NCI-H774 (cell line): ENCODE measurements around the gene PALD1.

Experiments used
- DNase-seq: peaks from one replicate; lab custom pipeline; 2025; lab: John Stamatoyannopoulos, UW

The PALD1 gene

DNA sequence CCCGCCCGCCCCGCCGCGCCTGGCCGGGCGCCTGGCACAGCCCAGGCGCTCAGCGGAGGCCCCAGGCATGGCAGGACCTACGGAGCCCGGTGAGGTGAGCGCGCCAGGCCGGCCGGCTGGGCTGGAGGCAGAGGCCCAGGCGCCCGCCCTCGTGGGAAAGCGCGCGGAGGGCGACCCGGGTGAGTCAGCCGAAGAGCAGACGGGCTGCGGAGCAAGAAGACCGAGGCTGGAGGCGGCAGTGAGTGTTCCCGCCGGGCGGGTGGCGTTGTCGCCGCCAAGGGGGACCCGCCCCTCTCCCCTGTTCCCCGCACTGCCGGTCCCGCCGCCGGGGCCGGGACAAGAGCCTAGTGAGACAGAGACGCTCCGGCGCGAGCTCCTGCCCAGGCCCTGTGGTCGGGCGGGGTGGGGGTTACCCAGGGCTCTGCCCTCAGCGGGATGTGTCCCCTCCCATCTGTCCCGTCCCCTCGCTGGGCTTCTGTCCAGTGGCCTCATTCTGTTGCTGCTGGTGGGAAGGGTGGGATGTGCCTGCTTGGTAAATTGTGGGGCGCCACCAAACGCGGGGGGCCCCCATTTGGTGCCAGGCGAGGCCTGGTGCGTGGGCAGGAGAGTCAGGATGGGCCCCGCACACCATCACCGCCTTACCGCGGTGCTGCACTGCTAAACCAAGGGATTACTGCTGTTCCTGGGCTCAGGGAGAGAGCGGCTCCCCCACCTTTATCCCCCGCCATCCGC, 20.1 kb upstream of the PALD1 start:
- DNase-seq = no peak

DNA sequence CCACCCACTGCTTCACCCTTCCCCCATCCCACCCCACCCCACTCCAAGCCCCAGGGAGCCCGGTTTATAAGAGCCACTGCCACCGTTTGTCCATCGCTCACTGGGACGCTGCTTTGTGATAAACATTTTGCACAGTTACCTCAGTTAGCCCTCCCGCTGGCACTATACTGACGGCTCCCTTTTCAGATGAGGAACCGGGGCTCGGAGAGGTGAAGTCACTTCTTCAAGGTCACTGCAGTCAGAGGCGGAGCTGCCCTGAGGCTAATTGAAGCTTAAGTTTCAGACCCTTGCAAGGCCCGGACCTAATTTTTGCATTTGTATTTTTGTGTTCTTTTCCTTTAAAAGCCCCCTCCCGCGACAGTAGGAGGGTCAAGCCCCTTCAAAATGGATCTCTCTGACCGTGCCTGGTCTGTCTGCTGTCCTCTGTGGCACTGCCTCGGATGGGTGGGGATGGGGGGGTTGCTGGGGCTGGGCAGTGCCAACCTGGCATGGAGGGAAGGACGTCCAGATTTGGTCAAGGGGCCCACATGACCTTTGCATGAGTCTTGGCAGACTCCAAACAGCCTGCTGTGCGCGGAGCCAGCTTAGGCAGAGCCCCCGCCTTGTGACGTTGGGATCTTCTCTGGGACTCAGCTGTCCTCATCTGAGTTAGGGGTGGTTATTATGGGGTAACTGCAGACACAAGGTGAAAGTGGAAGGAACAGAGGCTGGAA, 19.4 kb upstream of the PALD1 start:
- DNase-seq = no peak

DNA sequence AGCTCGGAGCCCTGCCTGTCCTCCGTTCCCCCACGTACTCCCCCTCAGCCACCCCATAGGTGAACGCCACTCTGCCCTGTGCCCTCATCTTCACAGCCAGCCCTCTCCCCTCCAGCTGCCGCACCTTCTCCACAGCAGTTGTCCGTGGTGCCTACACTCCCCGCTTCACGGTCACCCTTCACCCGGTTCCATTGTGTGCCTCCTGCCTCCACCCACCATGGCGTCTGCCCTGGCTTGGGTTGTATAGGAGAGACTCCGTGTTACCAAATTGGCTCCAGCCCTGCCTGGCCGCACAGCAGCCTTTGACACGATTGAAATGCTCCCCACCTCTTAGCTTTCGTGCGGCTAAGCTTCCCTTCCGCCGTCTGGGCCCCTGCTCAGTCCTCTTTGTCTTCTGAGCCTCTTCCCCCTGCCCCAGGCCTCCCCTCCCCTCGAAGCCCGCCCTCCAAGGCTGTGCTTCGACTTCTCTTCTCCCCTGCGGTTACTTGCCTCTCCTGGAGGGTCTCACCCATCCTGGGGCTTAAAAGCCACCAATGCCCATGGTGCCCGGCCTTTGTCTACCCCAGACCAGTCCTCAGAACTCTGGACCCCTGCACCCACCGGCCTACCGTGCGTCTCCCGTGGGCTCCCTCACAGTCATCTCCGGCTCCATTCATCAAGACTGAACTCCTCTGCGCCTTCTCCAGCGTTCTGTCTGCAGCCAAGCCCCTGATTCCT, 18.6 kb upstream of the PALD1 start:
- no peak for DNase-seq

DNA sequence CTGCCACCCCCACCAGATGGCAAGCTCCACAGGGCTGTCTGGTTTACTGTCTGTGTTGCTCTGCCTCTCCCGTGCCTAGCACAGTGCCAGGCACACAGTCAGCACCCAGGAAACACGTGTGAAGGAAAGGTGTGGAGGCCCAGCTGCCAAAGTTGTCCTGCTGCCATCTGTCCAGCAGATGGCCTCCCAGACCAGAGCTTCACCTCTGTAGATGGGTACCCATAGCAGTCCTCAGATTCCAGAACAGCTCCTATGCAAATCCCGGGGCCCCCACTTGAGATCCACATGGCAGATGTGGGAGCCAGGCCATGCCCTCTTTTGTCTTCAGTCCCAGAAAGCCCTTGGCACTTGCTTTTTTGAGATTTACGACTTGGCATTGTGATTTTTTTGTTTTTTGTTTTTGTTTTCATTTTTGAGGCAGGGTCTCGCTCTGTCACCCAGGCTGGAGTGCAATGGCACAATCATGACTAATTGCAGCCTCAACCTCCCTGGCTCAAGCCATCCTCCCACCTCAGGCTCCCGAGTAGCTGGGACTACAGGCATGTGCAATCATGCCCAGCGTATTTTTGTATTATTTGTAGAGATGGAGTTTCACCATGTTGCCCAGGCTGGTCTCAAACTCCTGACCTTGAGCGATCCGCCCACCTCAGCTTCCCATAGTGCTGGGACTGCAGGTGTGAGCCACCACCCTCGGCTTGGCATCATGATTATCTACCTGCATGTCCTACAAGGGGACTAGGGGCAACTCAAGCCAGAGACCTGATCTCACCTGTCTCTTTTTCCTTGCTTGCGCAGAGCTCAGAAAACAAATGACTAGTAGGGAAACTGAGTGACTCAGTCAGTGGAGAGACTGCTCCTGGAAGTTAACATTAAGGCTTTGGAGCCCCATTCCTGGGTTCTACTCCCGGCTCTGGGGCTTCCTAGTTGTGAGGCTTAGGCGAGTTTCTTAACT, 16.9 kb upstream of the PALD1 start:
- peak; percentile 20 for DNase-seq

DNA sequence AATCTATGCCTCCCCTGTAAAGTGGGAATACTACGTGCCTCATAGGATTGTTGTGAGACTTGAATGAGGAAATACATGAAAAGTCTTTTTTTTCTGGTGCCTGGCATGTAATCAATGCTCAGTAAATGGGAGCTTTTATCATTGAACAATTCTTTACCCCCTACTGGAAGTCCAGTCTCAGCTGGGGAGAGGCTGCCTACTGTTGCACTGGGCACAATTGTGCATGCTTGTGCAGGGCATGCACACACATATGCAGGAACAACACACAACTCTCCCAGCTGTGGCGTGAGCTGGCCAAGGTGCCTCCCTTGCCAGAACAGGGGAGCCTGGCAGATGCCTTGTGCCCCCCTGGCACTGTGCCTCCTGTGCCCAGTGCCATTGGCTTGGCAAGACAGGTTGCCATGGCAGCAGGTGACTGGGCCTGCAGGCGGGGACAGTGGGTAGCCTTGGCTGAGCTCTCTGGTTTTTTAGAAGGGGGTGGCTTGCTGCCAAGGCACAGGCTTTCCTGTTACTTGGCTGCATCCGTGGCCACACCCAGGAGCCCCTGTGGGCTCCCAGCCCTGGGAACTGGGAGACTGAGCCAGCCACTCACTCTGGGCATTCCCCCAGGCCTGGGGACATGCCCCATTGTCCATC, 16.1 kb upstream of the PALD1 start:
- peak; percentile 43 for DNase-seq

DNA sequence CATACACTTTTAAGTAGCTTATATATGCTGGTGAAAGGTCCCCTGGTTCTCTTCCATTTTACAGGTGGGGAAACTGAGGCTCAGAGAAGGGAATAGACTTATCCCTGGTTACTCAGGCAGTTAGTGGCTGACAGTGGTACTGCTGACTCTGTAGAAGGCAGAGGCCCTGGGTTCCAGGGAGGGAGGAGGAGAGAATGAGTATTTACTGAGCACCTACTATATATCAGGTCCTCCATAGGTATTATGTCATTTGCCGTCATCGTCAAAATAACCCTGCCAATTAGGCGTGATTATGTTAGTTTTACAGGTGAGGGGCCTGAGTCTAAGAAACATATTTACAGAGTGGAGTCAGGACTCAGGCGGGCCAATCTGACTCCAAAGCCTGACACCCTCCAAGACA, 13.3 kb upstream of the PALD1 start:
- no peak for DNase-seq

DNA sequence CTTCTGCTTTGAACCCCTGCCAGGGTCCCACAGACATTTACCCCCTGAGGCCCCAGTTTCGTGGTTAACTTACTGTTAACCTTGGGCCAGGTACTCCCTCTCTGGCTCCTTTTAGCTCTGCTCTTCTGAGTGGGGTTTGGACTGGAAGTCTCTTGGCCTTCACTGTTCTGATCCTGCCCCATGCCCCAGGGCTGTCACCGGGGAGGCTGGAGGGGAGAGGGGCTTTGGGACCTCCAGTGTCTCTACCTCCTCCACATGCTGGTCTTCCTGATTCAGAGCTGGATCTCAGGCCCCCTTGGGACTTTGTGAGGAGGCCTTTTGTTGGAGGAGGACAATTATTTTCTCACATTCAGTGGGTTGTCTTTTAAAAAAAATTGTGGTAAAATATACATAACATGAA, 12.7 kb upstream of the PALD1 start:
- DNase-seq = no peak

DNA sequence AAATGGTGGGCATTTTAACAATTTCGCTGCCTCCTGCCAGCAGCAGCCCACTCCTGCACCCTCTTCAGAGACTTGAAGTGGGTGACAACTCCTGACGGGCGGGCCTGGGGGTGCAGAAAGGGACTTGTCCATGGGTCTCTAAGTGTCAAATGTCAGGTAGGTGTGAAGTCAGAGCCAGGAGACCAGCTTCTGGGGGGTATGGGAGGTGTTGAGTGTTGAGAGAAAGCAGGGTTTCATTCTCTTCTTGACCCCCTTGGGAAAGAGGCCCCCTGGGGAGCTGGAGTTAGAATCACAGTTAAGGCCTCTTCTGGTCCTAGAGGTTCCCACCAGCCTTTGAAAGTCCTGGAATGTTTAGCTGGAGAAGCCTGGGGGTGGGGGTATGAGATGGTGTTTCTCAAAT, 11.6 kb upstream of the PALD1 start:
- DNase-seq = no peak

DNA sequence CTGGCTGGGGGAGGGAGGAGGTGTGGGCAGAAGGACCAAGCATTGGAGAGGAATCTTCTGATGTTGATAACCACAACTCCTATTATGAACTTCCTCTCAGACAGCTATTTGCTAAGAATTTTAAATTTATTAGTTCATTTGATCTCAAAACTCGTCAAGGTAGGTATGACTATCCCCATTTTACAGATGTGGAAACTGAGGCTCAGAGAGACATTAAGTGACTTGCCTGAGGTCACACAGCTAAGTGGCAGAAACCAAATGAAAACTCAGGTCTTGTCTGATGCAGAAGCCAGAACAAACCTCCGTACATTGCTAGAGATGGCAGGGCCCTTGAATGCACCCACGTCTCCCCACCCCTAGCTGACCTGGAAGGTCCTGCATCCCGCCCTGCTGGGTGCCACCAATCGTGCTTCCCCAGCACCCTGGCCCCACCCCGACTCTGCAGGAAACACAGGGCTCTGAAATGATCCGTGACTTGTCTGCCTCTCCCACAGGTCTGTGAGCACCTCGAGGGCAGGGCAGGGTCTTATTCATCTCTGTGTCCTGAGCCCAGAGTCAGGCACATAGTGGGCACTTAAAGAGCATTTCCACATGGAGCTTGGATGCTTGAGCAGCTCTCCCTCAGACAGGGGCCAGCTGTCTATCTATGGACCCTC, 5.6 kb upstream of the PALD1 start:
- DNase-seq = no peak

DNA sequence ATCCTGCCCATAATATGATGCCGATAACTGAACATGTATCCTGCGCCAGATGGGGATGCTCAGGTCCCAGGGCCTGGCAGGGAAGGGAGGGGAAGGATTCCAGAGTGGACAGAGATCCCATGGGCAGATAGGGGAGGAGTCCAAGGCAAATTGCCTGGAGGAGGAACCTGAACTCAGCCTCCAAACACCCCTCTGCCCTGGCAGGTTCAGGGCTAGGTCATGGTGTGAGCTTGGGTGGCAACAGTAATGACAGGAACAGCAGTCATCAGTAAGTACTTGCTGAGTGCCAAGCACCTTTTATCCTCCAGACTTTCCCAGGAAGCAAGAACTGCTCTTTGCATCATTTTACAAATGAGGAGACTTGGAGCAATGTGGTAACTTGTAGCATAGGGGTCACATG, 3.8 kb upstream of the PALD1 start:
- no peak for DNase-seq

DNA sequence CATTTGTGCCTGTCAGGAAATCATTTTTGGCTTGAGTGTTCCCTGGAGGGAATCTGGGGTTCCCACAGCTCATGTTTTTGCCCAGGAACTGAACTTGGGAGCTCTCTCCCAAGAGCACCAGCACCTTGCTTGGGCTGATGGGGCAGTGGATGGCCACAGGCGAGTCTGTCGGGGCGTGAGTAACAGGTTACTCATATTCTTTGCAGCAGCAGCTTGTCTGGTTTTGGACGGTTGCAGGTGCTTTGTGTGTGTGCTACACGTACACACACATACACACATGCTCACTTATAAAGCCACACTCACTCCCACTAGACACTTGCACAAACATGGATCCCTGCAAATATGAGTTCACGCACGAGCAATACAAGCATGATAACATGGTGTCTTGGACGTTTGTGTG, 2.9 kb upstream of the PALD1 start:
- DNase-seq = no peak

DNA sequence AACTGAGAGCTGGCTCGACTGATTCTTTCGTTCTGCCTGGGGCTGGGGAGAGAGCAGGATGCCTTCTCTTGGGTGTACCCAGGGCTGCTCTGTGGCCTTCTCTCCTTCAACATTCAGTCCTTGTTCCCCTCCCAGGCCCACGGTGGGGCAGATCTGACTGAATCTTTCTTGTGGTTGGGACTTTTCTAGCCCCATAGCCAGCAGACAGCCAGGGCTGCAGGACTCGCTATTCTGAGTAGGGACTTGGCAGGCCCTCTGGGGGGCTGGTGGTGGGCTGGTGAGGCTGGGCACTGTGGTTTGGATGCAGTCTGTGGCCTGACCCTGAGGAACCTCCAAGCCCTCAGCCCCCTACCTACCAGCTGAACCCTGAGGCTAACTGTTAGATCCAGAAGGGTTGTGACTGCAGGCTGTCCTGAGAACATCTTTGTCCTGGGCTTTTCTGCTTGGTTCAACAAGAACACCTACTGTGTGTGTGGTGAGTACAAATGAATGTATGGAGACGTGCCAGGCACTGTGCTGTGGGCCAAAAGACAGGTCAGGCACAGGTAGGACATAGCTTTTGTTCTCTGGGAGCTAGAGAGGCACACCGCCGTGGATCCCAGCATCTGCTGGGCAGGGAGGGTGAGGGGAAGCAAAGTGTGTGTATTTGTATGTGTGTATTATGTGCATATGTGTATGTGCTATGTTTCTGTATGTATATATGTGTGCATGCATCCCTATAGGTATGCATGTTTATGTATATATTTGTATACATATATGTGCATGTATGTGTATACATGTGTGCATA, 2.1 kb upstream of the PALD1 start:
- no peak for DNase-seq

DNA sequence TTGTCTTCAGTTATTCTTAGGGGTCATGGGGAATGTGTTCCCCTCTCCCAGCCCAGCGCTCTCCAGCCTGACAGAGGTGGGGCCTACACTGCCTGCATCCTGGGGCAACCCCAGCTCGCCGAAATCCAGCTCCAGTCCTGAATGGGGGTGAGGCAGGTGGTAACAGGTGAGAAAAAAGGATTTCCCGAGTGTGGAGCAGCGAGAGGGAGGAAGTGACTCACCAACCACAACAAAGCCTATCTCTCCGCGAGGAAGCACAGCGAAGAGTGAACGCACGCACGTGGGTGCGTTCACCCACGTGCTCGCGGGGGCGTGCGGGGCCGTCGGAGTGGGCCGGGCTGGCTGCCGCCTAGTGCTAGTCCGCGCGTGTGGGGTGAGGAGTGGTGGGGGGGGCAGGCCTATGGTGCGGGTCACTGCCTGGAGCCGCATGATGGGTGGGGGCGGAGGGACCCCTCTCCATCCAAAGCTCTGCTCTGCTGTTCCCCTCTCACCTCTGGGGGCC, 855 bp upstream of the PALD1 start:
- no peak for DNase-seq

DNA sequence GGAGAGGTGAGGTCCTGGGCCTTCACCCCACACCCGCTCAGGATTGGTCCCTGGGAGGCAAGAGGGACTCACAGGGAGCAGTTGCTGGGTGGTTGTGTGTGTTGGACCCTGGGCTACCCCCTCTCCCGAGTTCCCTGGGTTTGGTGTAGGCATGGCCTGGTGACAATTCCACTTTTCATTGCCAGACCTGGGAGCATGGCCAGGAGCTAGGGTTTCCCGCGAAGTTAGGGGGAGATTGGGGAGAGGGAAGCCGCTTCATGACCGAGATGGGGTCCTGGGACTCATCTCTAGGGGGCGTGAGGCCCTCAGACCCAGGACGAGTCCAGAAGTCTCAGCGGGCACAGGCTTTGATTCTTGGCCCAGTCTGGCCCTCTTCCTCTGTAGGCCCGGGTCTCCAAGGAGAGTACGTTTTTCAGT, 606 bp downstream of the PALD1 start:
- DNase-seq = no peak

DNA sequence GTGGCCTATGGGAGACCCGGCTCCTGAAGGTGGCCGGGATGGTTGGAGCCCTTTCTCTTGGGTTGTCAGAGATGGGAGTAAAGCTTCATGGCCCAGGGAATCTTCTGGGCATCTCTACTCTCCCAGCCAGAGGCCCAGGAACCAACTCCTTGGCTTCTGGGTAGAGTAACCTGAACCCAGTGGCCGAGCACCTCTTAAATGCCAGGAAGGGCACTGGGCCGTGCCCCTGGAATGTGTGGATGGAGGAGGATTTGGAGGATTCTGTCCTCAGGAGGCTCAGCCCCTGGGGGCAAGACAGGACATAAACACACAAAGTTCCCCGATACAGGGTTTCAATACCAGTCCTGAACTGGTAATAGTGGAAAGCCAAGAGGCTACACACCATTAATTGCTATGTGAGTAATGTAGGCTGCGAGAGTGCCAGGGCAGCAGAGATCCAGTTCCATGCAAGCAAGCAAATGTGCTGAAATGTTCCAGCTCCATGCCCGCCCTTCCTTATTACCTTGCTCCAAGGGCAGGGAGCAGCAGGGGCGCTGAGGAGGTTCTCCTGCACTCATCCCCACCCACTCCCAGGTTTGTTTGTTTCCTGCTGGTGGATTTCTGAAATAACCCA, 1.2 kb downstream of the PALD1 start:
- no peak for DNase-seq

DNA sequence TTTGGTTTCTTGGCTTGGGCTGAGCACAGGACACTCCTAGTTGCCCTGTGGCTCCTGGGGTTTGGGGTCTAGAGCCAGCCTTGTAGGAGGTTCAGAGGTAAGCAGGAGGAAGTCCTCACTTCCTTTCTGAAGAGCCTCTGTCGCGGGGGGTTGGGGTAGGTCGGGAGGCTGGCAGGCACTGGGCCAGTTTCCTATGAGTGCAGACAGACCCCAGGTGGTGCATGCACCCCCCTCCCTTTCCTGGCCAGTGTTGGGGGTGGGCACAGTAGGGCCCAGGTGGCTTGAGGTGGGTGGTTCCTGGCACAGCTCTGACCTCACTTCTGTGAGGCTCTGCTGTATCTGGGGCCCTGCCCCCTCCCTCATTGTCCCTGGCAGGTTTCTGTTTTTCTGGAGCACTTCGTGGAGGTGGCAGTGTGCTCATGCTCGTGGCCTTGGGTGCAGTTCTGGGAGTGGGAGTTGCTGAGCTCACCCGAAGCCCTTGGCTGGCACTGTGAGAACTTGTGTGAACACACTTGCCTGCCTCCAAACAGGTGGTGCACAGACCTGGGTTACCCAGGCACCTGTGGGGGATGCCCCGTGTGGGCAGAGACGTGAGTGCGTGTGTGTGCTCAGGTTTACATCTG, 1.8 kb downstream of the PALD1 start:
- DNase-seq = no peak

DNA sequence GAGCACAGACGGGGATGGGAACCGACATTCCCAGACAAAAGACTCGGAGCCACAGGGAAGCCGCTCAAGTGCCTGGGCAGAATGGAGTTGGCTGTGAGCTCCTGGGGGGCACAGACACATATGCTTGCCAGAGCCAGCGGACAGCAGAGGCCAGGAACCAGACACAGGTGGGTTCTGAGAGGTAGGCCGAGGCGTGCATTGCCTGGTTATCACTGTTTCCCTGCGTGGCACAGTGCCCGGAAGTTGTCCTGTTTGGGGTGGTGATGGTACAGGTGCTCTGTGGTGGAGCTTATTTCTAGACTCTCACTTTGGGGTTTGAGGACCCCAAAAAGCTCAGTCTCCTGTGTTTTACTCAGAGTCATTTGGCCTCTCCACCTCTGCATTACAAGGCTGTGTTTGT, 2.5 kb downstream of the PALD1 start:
- no peak for DNase-seq

DNA sequence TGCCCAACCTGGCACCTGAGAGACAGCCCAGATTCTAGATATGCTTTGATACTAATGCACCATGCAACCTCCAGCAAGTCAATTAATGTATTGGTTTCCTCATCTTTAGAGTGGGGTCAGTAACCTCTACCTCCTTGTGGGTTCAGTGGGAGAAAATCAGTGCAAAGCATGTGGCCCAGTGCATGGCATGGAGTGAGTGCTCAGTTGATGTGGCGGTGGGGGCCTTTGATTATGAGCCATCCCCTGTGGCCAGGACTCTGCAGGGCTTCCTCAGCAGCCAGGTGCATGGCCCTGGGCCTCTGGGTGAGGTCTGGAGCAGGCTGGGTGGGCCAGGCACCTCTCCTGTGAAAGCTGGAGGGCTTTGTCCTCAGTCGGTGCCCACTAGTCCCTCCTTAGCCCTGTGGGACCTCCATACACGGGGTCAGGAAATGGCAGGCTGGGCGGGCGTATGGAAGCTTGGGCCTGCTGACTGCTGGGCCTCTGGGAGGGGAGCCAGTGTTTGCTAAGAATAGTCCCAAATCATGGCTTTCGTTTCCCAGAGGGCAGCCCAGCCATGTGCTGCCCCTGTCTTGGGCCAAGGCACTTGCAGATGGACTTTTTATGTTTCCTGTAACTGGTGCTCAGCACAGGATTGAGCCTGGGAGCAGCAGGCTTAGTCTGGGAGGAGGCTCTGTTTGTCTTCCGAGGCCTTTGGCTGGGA, 3.4 kb downstream of the PALD1 start:
- DNase-seq = no peak
